Gastroesophageal sphincter (tissue), 3 donors: ENCODE data around the gene KRT35.

Source experiments
- CTCF ChIP-seq, 4 experiments: fragments of 200-600 bp in 2 of 4; fragments of 450-650 bp in 2 of 4; sonication (generic) in 1 of 4; IDR thresholded peaks; one replicate each; pipeline ENCODE4 v1.5.1; 2017 to 2019; ENCODE audit warnings: antibody characterized with exemption in 4 of 4, mild to moderate bottlenecking in 2 of 4, moderate library complexity in 2 of 4
- POLR2A ChIP-seq, 2 donors: fragments of 450-650 bp; IDR thresholded peaks; one replicate each; pipeline ENCODE4 v1.6.1; 2017; ENCODE audit warnings: antibody characterized with exemption in 2 of 2, mild to moderate bottlenecking in 2 of 2, moderate library complexity in 1 of 2
- POLR2AphosphoS5 ChIP-seq: sonication (generic); formaldehyde crosslinking; IDR thresholded peaks from one replicate; pipeline ENCODE4 v1.6.1; 2017; ENCODE audit warnings: antibody characterized with exemption

GRCh38 chr17:41478237-41478636, 2.7 kb downstream of the KRT35 start:
- TF ChIP-seq CTCF (IDR thresholded peaks at IDR 0.05) (no peak), POLR2AphosphoS5 (no peak), POLR2A (IDR thresholded peaks at IDR 0.05) (no peak)
